Inferior parietal cortex (tissue), 1 donor: ENCODE data around the gene HS6ST2.
"Not testable (repeated sequence)": the region's sequence is repeated elsewhere in the genome, so short reads cannot be mapped to it uniquely, and the experiment has no call there.

ENCODE experiments used
- DNase-seq: peaks from one replicate; pipeline ENCODE4 v3.0.0-alpha.2; 2016; ENCODE audit errors: extremely low spot score

HS6ST2 gene

GRCh38 chrX:132940727-132941327 lies 17.6 kb downstream of the HS6ST2 start:
- no peak for DNase-seq

GRCh38 chrX:132933170-132933569 lies 25.3 kb downstream of the HS6ST2 start:
- DNase-seq = no peak

- DNase-seq = no peak
Measured at GRCh38 chrX:132924426-132924825, 34.0 kb downstream of the HS6ST2 start.

DNA sequence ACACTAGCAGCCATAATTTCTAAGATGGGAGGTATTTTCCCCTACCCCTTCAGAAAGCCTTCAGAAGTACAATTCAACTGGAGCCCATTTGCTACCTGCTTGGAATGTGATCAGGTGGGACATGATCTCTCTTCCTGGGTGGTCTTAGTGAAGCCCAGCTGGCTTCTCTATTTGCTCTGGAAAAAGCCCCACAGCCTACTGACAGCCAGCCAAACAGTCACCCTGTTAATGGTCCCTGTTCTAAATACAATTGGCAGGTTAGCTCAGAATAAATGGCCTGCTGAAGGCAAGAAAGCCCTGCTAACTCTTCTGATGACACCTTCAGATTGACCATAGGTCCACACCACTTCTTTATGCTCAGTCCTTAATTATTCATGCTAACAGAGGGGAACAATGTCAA lies 39.9 kb downstream of the HS6ST2 start:
- DNase-seq = no peak

DNA sequence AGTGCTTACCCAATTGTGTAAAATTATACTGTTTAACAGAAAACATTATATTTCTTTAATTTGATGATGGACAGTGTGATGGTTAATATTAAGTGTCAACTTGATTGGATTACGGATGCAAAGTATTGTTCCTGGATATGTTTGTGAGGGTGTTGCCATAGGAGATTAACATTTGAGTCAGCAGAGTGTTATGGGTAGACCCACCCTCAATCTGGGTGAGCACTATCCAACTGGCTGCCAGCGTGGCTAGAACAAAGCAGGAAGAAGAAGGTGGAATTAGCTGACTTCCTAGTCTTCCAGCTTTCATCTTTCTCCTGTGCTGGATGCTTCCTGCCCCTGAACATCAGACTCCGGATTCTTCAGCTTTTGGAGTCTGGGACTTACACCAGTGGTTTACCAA lies 42.1 kb downstream of the HS6ST2 start:
- DNase-seq = no peak

DNA sequence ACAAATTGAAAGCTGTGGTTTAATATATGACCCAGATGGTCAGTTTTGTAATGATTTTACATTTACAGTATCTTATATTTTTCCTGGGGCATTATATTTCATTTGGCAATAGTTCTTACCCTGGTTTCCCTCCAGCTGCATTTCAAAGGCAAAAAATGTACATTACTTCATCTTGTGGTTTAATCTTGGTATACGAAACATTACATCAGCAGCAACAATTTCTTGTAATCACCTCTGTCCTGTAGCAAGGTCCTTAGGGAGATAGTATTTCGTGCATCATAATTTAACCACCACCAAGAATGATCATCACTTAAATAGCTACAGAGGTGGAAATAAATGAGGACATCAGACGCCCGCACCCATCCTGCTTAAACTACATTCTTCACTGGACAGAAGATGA lies 48.8 kb downstream of the HS6ST2 start:
- no peak for DNase-seq

DNA sequence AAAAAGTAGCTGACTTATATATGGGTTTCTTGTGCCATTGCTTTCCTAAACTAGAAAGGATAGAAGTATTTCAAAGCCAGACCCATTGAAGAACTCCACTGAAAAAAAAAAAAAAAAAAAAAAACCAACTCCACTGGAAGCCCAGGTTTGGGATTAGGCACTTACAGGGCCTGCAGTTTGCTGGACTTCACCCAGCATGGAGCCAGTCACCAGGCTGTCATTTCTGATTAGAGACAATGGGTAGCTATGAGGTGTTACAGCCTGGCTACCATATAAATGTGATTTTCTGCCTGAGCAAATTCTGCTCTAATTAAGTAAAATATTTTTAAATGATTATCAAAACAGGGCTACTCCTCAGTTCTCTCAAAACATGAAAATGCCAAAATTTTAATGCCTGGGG lies 49.5 kb downstream of the HS6ST2 start:
- DNase-seq = no peak

- DNase-seq = no peak
Measured at GRCh38 chrX:132900633-132901293, 57.7 kb downstream of the HS6ST2 start.

GRCh38 chrX:132887569-132887968 lies 70.9 kb downstream of the HS6ST2 start:
- DNase-seq = no peak

DNA sequence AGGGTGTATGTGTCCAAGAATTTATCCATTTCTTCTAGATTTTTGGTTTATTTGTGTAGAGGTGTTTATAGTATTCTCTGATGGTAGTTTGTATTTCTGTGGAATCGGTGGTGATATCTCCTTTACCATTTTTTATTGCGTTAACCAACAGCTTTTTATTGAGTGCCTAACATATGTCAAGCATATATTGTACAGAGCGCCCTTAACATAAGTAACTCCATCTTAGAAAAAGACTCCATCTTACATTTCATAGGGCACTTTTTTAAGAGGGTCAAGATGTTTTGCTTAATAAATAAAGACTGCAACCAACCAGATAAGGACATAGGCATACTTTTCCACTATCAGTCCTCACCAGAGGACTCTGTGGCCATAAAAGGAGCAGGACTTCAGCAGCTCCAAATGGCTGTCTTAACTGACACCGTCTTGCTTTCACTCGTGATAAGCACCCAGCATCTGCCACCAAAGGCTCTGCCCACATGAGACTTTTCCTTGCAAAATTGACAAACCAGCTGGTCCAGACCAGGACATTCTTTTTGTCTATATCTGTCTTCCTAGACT lies 75.0 kb downstream of the HS6ST2 start:
- DNase-seq = no peak

DNA sequence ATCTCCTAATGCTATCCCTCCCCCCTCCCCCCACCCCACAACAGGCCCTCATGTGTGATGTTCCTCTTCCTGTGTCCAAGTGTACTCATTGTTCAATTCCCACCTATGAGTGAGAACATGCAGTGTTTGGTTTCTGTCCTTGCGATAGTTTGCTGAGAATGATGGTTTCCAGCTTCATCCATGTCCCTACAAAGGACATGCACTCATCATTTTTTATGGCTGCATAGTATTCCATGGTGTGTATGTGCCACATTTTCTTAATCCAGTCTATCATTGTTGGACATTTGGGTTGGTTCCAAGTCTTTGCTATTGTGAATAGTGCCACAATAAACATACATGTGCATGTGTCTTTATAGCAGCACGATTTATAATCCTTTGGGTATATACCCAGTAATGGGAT lies 77.7 kb downstream of the HS6ST2 start:
- not testable (repeated sequence) for DNase-seq

DNA sequence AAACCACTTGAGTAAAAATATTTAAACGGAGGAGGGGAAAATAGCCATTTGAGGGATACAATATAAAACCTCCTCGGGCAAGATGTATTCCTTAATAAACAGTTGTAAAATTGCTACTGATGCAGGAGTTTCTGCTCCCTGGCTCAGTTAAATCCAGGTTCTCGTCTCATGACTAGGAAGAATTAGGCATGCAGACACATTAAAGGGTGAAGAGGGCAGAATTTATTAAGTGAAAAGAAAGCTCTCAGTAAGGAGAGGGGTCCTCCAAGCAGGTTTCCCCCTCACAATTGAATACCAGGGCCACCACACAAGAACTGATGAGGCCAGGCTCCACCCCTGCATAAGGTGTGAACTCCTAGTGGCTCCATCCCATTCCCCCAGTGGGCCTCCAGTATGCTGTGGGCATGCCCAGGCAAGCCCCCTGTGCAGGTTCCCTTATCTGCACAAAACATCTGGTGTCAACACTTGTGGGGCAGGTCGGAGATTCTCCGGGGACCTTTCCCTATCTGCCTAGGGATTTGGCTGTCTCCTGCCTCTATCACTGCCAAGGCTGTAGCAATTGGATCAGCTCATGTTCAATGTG lies 80.4 kb downstream of the HS6ST2 start:
- DNase-seq = no peak

- DNase-seq = no peak
Measured at GRCh38 chrX:132876523-132877338, 81.7 kb downstream of the HS6ST2 start.

DNA sequence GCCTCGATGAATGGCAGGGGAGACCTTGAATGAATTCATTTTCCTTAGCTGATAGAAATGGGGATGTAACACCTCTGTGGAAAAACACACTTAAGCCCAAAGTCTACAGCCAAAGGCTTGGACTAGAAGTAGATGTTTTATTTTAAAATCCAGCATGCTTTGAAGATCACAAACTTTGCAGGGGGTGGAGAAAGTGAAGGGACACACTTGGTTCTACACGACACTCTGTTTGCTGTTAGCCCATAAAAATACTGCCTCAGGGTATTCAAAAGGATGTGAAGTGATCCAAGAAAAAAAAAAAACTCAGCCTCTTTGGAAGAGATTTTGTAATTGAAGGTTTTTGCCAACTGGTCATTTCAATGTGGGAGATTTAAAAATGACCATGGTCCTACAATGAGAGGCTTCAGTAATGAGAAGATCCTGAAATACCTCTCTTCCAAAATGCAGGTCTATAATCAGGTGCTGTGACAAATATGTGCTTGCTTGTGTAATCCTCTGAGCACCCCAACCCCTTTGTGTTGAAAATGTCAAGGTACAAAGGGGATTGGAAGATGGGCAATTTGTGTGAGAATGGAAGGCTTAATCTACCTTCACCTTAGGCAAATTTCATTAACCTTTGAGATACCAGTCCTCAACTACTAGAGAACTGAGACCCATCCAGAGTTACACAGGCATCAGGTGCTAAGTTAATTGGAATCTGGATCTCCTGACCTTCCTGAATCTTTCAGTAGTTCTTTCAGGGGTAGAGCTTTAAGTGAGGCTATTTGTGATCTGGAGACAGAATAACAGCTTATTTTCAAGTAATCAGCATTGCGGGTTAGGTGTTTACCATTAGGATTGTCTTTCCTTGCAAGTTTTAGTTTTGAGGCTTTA lies 82.5 kb downstream of the HS6ST2 start:
- no peak for DNase-seq

GRCh38 chrX:132862562-132862961 lies 95.9 kb downstream of the HS6ST2 start:
- no peak for DNase-seq

GRCh38 chrX:132861076-132861475 lies 97.4 kb downstream of the HS6ST2 start:
- DNase-seq = no peak

- DNase-seq = no peak
Measured at GRCh38 chrX:132860200-132860599, 98.2 kb downstream of the HS6ST2 start.

DNA sequence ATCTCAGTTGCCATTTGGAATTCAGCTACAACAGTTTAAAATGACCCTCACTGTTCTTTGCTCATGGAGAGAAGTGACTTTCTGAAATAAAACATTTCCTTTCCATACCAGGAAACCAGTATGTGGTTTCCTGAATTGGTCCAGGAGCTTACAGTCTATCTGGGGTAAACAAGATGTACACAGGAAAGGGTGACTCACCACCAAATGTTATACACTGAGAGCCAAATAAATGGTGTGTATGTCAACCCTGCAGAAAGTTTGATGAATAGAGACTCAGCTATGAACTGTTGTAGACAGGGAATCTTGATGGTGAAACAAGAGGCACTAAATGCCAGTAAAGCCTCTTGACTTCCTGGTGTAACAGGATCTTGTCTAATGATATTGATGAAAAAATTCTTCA lies 100.4 kb downstream of the HS6ST2 start:
- DNase-seq = no peak

- DNase-seq = no peak
Measured at GRCh38 chrX:132855780-132856341, 102.6 kb downstream of the HS6ST2 start.

DNA sequence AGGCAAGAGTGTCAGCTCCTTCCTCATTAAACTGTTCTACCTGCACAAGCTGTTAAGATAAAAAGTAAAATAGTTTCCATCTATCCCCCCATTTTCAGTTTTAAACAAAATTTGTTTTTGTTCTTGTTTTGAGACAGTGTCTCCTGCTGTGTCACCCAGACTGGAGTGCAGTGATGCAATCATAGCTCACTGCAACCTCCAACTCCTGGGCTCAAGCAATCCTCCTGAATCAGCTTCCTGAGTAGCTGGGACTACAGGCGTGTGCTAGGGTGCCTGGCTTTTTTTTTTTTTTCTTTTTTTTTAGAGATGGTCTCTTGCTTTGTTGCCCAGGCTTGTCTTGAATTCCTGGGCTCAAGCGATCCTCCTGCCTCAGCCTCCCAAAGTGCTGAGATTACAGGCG lies 105.4 kb downstream of the HS6ST2 start:
- no peak for DNase-seq
